Right atrium auricular region (tissue), 2 donors: ENCODE data around the gene IER3. TPM values are rescaled to one million over a fixed set of nuclear protein-coding genes. Genes with fewer than 3 reads are reported as not detected.

ENCODE experiments used
- DNase-seq: peaks from one replicate; pipeline ENCODE4 v3.0.0-alpha.2; 2019; ENCODE audit warnings: low spot score
- H3K27ac ChIP-seq, 2 donors: fragments of 200-600 bp; sonication (generic); 1 replicate in 1 of 2; 2 replicates in 1 of 2; pipeline ENCODE4 v1.5.1; 2016 to 2019
- H3K27me3 ChIP-seq, 2 donors: fragments of 200-600 bp; sonication (generic); one replicate each; pipeline versions ENCODE4 v1.5.1 to v1.6.0; 2017 to 2019
- H3K36me3 ChIP-seq: fragments of 200-600 bp; sonication (generic); one replicate; pipeline ENCODE4 v1.5.1; 2016
- H3K4me1 ChIP-seq, 2 donors: fragments of 200-600 bp; sonication (generic); one replicate each; pipeline versions ENCODE4 v1.5.1 to v1.6.0; 2017 to 2019
- H3K4me3 ChIP-seq, 2 donors: fragments of 200-600 bp; sonication (generic); 1 replicate in 1 of 2; 2 replicates in 1 of 2; pipeline ENCODE4 v1.5.1; 2017 to 2019; ENCODE audit warnings: mild to moderate bottlenecking in 1 of 2, moderate library complexity in 1 of 2
- H3K9me3 ChIP-seq, 2 donors: fragments of 200-600 bp; sonication (generic); one replicate each; pipeline ENCODE4 v1.5.1; 2019
- total RNA-seq, 2 donors: library from RNA; depleted of rRNA; stranded (reverse); fragments of >200 nt; gene quantifications; one replicate each; pipeline ENCODE4 v1.1.0, GENCODE V29; 2016
- TF ChIP-seq, protein P1 (sequence below), 2 donors: fragments of 200-600 bp; sonication (generic); IDR thresholded peaks; one replicate each; pipeline ENCODE4 v1.5.1; 2019; ENCODE audit warnings: antibody characterized with exemption in 2 of 2

The IER3 gene
- total RNA-seq, 2 donors from 2014 or later = 43.6 to 144 TPM

DNA sequence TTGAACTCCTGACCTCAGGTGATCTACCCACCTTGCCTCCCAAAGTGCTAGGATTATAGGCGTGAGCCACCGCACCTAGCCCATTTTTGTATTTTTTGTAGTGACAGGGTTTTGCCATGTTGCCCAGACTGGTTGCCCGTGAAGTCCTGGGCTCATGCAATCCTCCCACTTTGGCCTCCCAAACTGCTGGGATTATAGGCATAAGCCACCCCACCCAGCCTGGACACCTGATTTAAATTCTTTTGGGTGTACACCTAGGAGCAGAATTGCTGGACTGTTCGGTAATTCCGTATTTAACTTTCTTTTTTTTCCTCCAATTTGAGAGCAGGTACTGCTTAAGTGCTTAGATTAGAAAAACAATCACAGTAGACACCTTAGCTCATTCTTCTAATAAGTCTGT lies 47.9 kb downstream of the IER3 start:
- peaks cover 0 to 8% of the 10 kb centered on the region in 2 donors for H3K4me1 ChIP-seq
- no peaks in the 10 kb centered on the region for H3K9me3 ChIP-seq
- DNase-seq = no peak
- no peaks in the 10 kb centered on the region for H3K27me3 ChIP-seq
- H3K27ac ChIP-seq = no peak overlapping the region
- no peak overlapping the region for H3K4me3 ChIP-seq
- TF ChIP-seq, protein P1, sequence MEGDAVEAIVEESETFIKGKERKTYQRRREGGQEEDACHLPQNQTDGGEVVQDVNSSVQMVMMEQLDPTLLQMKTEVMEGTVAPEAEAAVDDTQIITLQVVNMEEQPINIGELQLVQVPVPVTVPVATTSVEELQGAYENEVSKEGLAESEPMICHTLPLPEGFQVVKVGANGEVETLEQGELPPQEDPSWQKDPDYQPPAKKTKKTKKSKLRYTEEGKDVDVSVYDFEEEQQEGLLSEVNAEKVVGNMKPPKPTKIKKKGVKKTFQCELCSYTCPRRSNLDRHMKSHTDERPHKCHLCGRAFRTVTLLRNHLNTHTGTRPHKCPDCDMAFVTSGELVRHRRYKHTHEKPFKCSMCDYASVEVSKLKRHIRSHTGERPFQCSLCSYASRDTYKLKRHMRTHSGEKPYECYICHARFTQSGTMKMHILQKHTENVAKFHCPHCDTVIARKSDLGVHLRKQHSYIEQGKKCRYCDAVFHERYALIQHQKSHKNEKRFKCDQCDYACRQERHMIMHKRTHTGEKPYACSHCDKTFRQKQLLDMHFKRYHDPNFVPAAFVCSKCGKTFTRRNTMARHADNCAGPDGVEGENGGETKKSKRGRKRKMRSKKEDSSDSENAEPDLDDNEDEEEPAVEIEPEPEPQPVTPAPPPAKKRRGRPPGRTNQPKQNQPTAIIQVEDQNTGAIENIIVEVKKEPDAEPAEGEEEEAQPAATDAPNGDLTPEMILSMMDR (IDR thresholded peaks at IDR 0.05) = no peak
- no peaks in the 10 kb centered on the region for H3K36me3 ChIP-seq

Other genes starting within 250 kb of the IER3 start
- gene GNL1, start 188.1 kb downstream of the IER3 start, total RNA-seq = 10 to 100 TPM in 1 of 2 donors, 1 to 10 TPM in 1; 7.9 to 16.4 TPM
- gene PRR3, start 187.3 kb downstream of the IER3 start, total RNA-seq = 1 to 10 TPM; 2.3 to 3.7 TPM
- gene ABCF1, start 173.1 kb downstream of the IER3 start, total RNA-seq = 10 to 100 TPM; 33.9 to 41.3 TPM
- 10 to 100 TPM; 18.4 to 20.6 TPM for gene PPP1R10, start 127.3 kb downstream of the IER3 start, total RNA-seq
- 10 to 100 TPM; 65.6 to 87.7 TPM for gene MRPS18B, start 126.7 kb downstream of the IER3 start, total RNA-seq
- gene ATAT1, start 117.7 kb downstream of the IER3 start, total RNA-seq = 1 to 10 TPM; 1.6 to 1.8 TPM
- gene C6orf136, start 97.4 kb downstream of the IER3 start, total RNA-seq = 10 to 100 TPM; 28.3 to 29.4 TPM
- 10 to 100 TPM; 13.7 to 23.6 TPM for gene DHX16, start 71.5 kb downstream of the IER3 start, total RNA-seq
- gene PPP1R18, start 57.9 kb downstream of the IER3 start, total RNA-seq = 10 to 100 TPM; 17.5 to 33.2 TPM
- 1 to 10 TPM; 2.2 to 4.2 TPM for gene NRM, start 53.6 kb downstream of the IER3 start, total RNA-seq
- gene MDC1, start 27.3 kb downstream of the IER3 start, total RNA-seq = 10 to 100 TPM in 1 of 2 donors, 1 to 10 TPM in 1; 6.7 to 12.3 TPM
- 100 to 1,000 TPM; 121 to 236 TPM for gene TUBB, start 24.2 kb downstream of the IER3 start, total RNA-seq
- gene FLOT1, start 1.9 kb downstream of the IER3 start, total RNA-seq = 100 to 1,000 TPM; 157 to 167 TPM
- gene DDR1, start 140.0 kb upstream of the IER3 start, total RNA-seq = 100 to 1,000 TPM in 1 of 2 donors, 10 to 100 TPM in 1; 61.7 to 106 TPM
- 1 to 10 TPM; 3.6 to 4.0 TPM for gene GTF2H4, start 163.7 kb upstream of the IER3 start, total RNA-seq
- 10 to 100 TPM; 12.1 to 13.6 TPM for gene VARS2, start 169.7 kb upstream of the IER3 start, total RNA-seq
- gene SFTA2, start 187.6 kb upstream of the IER3 start, total RNA-seq = not detected
- not detected for gene MUCL3, start 196.4 kb upstream of the IER3 start, total RNA-seq
- not detected for gene MUC21, start 239.2 kb upstream of the IER3 start, total RNA-seq